Left colon (tissue), 2 donors: ENCODE measurements around the gene LCOR. TPM values are rescaled to one million over a fixed set of nuclear protein-coding genes. Genes with fewer than 3 reads are reported as not detected.
"Not testable (repeated sequence)": the region's sequence is repeated elsewhere in the genome, so short reads cannot be mapped to it uniquely, and the experiment has no call there.

Experiments used
- ATAC-seq: fragments of 200-7000 bp; cut with Tn5 transposase; one replicate; pipeline ENCODE4 v1.9.1; 2020; ENCODE audit warnings: mild to moderate bottlenecking, moderate library complexity
- DNase-seq, 2 donors: peaks; one replicate each; pipeline ENCODE4 v3.0.0-alpha.2; 2020
- intact Hi-C, 2 donors: fragments of 100-400 bp; cut with DNase I in 1 of 2; cut with micrococcal nuclease in 1 of 2; formaldehyde crosslinking; loops; one replicate each; pipeline versions ENCODE4 v1.11.2 to v1.14.0; 2022; cut with DNase I, micrococcal nuclease
- total RNA-seq, 2 donors: library from RNA; stranded (reverse); fragmentation: NEBNext Ultra II Directional; extraction: Animal tissue kit (Norgen Biotek cat#: 25700); gene quantifications; one replicate each; pipeline ENCODE4 v1.2.1, GENCODE V29; 2021
- donor health status: DM: no; HTN: no; CAD: no.
- donor health status: DM: yes; HTN: yes; CAD: no.

The LCOR gene
- total RNA-seq, 2 donors from 2014 or later = 82.4 to 93.7 TPM

DNA sequence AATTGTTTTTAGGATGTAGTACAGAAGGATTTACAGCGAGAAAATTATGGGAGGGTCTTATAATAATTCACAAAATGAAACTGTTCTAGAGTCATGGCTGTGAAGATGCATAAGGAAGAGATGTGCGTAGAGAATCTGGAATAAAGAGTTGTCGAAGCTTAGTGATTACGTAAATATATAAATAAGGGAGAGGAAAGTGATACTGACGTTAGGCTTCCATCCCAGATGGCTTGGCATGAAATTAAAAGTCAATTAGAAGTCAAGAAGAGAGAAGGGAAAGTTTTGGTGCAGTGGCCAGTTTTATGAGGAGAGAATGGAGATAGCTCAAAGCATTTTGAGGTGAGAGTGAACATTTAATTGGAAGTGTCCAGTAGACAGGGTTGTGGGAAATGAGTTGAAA lies 85.5 kb downstream of the LCOR start:
- no peak for DNase-seq
- intact Hi-C loops = no loop called here
- ATAC-seq = no peak

DNA sequence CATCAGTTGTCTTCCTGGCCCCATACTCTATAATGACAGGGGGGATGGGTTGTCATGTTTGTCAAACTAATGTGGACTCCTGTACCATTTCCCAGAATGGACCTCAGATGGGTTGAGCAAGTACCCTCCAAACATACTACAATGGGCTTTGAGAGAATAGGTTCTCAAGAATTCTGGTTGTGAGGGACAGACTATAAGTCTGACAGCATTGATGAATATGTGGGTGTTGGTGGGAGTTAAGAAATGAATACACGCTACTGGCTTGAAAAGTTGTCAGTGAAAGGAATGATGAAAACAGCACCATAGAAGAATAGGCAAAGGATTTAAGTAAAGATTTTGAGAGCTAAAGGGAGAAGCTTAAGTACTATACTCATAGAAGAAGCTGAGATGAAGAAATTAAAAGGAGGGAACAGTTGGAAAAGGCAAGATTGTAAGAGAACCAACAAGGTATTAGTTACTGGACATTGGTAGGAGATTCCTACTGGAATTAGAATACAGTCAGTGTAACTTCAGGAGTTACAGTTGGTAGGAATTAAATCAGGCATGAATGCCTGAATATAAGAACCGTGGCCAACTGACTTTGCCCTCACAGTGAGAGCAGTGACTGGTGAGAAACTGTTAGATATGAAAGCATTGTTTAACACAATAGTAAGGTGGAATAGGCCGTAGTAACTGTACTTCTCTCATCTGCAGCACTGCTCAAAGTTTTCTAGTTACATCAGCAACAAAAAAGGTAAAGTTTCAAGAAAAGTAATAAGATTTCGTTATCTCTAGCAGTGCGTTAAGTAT lies 86.3 kb downstream of the LCOR start:
- DNase-seq (no peak), ATAC-seq (no peak)
- intact Hi-C loops = no loop called here

DNA sequence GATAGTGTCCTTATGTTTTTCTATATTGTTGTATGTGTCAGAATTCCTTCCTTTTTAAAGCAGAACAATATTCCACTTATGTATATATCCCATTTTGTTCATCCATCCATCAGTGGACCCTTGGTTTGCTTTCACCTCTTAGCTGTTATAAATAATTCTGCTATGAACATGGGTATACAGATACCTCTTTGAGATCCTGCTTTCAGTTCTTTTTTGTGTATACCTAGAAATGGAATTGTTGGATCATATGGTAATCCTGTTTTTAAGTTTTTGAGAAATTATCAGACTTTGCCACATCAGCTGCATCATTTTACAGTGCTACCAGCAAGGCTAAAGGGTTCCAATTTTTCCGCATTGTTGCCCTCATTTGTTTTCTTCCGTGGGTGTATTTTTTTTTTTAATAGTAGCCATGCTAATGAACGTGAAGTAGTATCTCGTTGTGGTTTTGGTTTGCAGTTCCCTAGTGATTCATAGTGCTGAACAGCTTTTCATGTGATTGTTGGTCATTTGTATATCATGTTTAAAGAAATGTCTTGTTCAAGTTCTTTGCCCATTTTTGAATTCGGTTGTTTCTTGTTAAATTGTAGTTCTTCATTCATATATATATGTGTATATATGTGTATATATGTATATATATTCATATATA lies 87.8 kb downstream of the LCOR start:
- intact Hi-C loops = no loop called here

DNA sequence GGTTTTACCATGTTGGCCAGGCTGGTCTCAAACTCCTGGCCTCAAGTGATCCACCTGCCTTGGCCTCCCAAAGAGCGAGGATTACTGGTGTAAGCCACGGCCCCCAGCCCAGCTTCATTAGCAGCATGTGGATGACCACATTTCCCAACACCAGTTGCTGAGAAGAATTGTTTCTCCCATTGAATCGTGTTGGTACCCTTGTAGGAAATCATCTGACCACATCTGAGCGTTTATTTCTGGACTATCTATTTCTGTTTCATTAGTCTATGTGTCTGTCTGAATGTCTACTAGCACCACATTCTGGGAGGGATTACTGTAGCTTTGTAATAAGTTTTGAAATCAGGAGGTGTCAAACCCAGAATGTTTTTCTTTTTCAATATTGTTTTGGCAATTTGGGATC lies 89.6 kb downstream of the LCOR start:
- DNase-seq (no peak), ATAC-seq (no peak)
- intact Hi-C loops = no loop called here

More for the DNA sequence above, 87.8 kb downstream of the LCOR start:
- DNase-seq = no peak
- no peak for ATAC-seq

DNA sequence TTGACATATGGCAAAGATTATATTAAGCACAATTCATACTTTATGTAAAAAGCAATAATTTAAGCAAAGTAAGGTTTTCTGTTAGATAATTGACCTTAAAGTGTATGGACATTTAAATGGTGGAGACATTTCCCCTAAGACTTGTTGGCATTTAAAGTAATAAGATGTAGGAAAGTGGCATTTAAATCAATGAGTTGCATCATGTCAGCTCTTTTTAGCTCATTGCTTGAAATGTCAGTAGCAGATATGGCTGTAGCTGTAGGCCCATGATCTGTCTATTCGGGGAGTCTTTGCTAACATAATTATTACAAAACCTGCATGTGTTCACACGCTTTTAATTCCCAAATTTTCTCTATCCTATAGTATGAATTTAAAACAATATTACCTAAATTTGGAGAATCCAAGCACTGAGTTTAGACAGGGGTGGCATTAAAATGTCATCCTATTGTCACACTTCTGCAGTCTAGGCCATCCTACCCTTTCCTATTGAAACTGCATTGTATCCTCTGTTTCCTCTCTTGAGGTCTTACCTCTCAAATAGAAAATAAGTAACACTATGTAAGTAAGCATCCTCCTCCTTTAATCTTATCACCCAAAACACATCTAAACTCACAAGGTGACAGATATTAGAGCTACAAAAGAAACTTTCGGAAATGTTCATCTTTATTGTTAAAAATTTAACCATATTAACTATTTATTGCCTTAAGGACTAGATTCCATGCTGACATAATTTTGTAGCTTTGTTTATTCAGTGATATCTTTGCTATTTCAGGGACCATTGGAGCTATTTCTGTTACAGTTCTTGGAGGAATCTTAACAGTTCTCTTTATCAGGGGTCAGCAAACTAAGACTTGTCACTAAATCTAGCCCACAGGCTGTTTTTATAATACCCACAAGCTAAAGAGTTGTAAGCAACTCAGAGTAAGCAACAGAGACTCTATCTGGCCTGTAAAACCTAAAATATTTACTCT lies 91.2 kb downstream of the LCOR start:
- DNase-seq (no peak), ATAC-seq (no peak)
- intact Hi-C loops = no loop called here

DNA sequence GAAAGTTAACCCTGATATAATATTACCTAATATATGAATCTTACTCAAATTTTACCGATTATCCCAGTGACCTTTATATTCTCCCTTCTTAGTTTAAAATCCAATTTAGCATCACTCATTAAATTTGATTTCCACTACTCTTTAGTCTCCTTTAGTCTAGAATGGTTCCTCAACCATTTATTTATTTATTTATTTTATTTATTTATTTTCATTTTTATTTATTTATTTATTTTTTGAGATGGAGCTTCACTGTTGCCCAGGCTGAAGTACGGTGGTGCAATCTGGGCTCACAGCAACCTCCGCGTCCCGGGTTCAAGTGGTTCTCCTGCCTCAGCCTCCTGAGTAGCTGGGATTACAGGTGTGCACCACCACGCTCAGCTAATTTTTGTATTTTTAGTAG lies 92.8 kb downstream of the LCOR start:
- DNase-seq (no peak), ATAC-seq (no peak)
- intact Hi-C loops = no loop called here

DNA sequence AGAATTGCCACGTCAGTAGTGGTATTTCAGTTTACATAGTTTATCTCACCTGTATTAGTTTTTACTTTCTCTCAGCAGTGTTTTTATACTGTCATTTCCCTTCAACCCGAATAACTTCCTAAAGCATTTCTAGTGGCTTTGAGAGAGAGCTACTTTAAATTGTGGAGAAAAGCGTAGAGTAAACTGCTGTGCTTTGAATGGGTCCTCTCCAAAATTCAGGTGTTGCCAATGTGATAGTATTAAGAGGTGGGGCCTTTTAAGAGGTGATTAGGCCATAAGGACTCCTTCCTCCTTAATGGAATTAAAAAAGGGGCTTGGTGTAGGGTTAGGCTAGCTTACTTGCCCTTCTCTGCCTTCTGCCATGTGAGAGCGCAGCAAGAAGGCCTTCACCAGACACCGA lies 98.4 kb downstream of the LCOR start:
- no peak for ATAC-seq
- intact Hi-C loops = no loop called here

DNA sequence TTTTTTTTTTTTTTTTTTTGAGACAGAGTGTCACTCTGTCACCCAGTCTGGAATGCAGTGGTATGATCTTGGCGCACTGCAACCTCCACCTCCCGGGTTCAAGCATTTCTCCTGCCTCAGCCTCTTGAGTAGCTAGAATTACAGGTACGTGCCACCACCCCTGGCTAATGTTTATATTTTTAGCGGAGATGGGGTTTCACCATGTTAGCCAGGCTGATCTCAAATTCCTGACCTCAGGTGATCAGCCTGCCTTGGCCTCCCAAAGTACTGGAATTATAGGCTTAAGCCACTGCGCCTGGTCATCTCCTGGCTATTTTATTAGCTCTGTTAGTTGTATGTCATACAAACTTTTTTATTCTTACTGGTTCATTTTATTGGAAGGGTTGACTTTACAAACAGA lies 103.0 kb downstream of the LCOR start:
- ATAC-seq (no peak), DNase-seq (no peak)
- intact Hi-C loops = no loop called here

More for the DNA sequence above, 98.4 kb downstream of the LCOR start:
- no peak for DNase-seq

DNA sequence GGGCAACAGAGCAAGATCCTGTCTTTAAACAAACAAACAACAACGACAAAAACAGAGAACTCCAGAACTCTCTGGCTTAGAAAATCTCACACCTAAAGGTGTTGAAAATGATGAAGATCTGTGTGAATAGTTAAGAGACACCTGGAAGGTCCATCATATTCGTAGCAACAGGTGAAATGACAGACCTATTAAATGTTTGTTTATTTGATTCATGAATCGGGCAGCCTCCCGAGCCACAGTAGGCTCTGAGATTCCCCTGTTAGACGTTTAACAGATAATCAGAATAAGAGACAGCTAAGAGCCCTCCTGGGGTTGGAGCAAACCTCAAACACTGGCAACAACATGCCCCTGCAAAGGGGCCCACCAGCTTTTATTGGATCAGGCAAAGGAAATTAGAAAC lies 103.7 kb downstream of the LCOR start:
- intact Hi-C loops = no loop called here
- ATAC-seq (no peak), DNase-seq (no peak)

DNA sequence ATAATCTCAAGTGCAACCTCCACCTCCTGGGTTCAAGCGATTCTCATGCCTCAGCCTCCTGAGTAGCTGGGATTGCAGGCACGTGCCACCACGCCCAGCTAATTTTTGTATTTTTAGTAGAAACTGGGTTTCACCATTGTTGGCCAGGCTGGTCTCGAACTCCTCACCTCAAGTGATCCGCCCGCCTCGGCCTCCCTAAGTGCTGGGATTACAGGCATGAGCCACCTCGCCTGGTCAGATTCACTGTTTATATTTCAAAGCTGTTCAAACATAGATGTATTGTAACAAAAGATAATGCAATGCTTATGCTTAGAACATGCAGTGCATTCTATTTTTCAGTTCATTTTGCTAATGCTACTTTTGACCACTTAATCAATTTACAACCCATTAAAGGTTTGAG lies 111.1 kb downstream of the LCOR start:
- intact Hi-C loops, ATAC-seq, DNase-seq: not testable (repeated sequence)

DNA sequence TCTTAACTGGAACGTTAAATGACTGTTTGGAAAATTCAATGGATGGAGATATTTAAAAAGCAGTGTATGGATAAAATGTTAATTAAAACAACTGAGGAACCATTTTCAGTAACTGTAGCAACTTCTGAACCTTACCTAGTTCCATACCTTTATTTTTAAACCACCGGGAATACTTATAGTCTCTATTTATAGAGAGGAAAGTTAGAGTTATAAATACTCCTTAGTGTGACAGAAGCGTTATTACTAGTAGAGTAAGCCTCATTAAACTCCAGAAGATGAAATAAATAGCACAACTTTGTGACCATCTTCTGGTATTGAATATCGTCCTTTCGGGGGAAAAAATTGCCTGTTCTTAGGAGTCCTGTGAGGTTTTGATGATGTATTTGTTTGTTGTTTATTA lies 114.9 kb downstream of the LCOR start:
- no peak for ATAC-seq
- intact Hi-C loops = no loop called here

DNA sequence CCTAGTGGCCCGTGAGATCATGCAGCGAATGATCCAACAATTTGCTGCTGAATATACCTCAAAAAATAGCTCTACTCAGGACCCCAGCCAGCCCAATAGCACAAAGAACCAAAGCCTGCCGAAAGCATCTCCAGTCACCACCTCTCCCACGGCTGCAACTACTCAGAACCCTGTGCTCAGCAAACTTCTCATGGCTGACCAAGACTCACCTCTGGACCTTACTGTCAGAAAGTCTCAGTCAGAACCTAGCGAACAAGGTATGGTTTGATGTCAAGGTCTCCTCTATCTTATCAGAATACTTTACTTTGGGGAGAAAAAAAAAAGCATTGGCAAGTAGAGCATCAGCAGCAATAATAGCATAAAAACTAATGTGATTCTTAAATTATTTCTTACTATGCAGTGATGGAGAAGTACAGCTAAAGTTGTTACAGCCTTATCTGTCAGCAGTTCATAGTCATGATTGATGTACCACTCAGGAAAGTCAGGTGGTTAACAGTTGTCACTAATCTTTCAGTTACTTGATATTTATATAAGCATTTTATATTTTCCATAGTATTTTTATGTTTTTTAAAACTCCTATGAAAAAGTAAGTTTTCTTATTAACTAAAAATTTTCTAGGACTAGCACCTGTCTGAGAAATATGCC lies 117.1 kb downstream of the LCOR start:
- DNase-seq (no peak), ATAC-seq (no peak)
- intact Hi-C loops = no loop called here

More for the DNA sequence above, 114.9 kb downstream of the LCOR start:
- DNase-seq = no peak

DNA sequence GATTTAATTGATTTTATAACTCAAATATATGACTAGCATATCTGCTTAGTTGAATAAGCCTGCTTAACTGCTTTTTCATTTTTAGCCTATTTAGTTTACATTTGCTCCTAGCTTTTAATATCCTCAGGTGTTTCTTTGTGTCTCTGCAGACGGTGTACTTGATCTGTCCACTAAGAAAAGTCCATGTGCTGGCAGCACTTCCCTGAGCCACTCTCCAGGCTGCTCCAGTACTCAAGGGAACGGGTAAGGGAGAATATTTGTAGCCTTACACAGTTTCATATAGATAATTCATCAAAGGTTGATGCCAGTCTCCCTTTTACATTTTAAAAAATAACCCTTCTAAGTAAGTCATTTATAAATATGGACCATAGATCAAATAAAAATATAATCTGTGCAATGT lies 119.9 kb downstream of the LCOR start:
- no peak for ATAC-seq
- no peak for DNase-seq
- intact Hi-C loops = no loop called here

DNA sequence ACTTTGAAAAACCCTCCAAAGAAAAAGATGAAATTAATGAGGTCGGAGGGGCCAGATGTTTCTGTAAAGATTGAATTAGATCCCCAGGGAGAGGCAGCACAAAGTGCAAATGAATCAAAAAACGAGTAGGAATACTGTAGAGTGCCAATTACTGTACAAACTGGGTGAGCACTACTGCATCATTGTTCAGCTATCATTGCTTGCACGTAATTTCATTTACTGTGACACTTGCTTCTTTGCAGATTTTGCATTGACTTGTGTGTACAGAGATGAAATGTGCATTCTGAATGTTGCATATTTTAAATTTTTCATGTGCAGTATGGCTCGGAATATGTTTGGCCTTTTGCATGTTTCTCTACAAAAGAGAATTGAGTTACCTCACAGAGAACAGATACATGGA lies 123.7 kb downstream of the LCOR start:
- ATAC-seq = no peak
- no peak for DNase-seq
- intact Hi-C loops = no loop called here

DNA sequence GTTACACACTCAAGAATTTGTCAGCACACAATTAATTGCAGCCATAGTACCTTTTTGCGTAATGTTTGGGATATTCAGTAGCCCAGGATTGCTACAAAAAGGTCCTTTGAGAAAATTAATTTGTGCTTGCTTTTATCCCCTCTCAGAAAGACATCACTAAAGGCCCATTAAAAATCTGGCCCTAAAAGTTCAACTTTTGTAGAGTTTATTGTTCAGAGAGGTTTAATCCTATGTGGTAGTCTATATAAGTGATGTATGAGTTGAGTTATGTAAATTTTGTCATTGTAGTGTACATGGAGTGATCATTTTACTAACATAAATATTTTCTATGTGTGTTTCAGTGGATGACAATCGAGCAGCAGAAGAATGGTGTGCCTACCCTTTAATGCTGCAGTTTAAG lies 126.0 kb downstream of the LCOR start:
- DNase-seq (no peak), ATAC-seq (no peak)
- intact Hi-C loops = no loop called here

DNA sequence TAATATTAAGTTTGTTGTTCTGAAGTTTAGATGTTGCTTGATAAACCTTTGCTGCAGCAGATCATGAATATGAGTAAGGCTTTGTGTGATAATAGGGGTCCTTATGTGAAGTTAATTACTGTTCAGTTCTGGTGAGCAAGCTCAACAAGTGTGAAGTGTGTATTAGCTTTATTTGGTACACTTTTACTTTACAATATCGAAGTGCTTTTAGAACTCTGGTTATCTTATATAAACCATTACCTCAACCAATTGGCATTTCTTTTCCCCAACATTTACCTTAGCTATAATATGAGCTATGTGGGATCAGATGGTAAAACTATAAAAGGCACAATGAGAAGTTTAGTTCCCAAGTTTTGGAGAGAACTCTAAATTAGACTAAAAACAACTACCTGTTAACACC lies 127.6 kb downstream of the LCOR start:
- intact Hi-C loops = no loop called here
- ATAC-seq (no peak), DNase-seq (no peak)

DNA sequence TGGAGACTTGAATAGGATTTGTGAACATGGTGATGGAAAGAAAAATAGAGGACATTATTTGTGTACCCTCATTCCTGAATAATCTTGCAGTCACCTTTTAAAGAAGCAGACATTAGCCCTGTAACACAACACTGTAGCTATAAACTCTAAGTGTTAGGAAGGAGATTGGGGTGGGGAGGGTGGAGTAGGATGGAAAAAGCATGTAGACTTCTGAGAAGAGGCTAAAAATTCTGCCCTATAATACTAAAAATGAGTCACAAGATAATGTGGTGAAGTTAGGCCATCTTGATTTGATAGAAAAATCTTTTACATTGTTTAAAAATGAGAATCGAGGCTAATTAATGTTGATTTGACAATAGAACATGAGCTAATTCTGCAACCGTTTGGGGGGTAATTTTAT lies 128.8 kb downstream of the LCOR start:
- DNase-seq (no peak), ATAC-seq (no peak)
- intact Hi-C loops = no loop called here

DNA sequence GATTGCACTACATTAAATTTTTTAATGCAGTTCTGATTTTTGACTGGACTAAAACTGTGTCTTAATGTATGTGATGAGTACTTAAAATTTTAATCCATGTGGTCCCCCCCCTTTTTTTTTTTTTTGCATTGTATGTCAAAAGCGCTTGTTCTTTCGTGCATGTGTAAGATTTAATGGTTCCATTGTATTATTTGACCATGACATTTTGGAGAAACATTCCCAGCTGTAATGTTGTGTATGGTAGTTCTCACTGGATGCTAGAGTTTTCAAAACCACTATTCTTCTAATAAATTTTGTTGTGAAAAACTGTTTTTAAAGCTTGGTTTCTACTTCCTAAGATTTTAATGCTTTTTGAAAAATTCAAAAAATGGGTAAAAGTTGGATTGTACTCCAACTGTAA lies 132.0 kb downstream of the LCOR start:
- intact Hi-C loops = no loop called here
- DNase-seq (no peak), ATAC-seq (no peak)

DNA sequence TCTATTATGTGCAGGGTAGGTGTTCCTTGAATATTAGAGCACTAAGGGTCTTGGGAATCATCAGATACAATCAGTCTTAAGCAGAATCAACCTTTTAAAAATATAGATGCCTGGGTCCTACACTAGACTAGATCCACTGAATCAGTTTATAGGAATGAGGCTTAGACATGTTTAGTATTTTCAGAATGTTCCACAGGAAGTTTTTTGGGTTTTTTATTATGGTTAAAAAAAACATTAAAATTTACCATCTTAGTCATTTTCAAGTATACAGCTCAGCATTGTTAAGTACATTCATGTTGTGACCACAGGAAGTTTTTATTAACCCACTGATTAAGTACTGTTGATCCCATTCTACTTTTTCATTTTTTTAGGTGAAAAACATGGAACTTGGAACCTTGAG lies 135.7 kb downstream of the LCOR start:
- ATAC-seq (no peak), DNase-seq (no peak)
- intact Hi-C loops = no loop called here
